Endothelial cell of umbilical vein (primary cell): ENCODE results near the gene SCYL1. TPM values are rescaled to one million over a fixed set of nuclear protein-coding genes. Genes with fewer than 3 reads are reported as not detected.

Source experiments
- BruUV-seq: library from RNA; stranded (reverse); fragments of 400-500 nt; replicated peaks from 2 replicates; lab custom pipeline; 2021; lab: Mats Ljungman, UMichigan
- CTCF ChIA-PET: fragments of 300-600, 350-600 bp; sonication (Branson Sonifier 250); formaldehyde crosslinking; loops from one replicate; lab custom pipeline; 2021; ENCODE audit warnings: antibody characterized with exemption, inconsistent platforms; lab: Charles Lee
- POLR2A ChIA-PET: fragments of 300-600, 350-600 bp; sonication (Branson Sonifier 250); formaldehyde crosslinking; loops from one replicate; lab custom pipeline; 2021; ENCODE audit warnings: antibody characterized with exemption, inconsistent platforms; lab: Charles Lee
- DNase-seq: peaks from one replicate; pipeline ENCODE4 v3.0.0-alpha.2; 2011; ENCODE audit warnings: low read depth, low spot score
- FAIRE-seq: peaks from 2 replicates; lab custom pipeline; 2011; peaks lifted over from hg19 to GRCh38; lab: Jason Lieb, UNC
- H2AFZ ChIP-seq: 2 replicates; pipeline ENCODE4 v1.6.0; 2012; ENCODE audit warnings: low read depth, low read length, control low read depth, inconsistent platforms
- H3K27ac ChIP-seq: 2 replicates; pipeline ENCODE4 v1.5.1; 2011; ENCODE audit warnings: low read depth, mild to moderate bottlenecking, control low read depth, low read length, moderate library complexity; ENCODE audit not compliant: insufficient read depth
- H3K27me3 ChIP-seq, 2 experiments: 2 replicates each; pipeline versions ENCODE4 v1.6.0 to v1.6.1; 2011; ENCODE audit warnings: low read length in 2 of 2, mixed read lengths in 1 of 2; ENCODE audit not compliant: control insufficient read depth in 2 of 2, insufficient read depth in 2 of 2
- H3K36me3 ChIP-seq, 2 experiments: 2 replicates in 1 of 2; 3 replicates in 1 of 2; pipeline ENCODE4 v1.5.1; 2011; ENCODE audit warnings: low read length in 2 of 2, mild to moderate bottlenecking in 1 of 2, moderate library complexity in 1 of 2; ENCODE audit not compliant: control insufficient read depth in 2 of 2, insufficient read depth in 2 of 2; ENCODE audit errors: extremely low read depth in 1 of 2
- H3K4me1 ChIP-seq: 3 replicates; pipeline ENCODE4 v1.5.1; 2011; ENCODE audit warnings: mild to moderate bottlenecking, low read length; ENCODE audit not compliant: control insufficient read depth, insufficient read depth; ENCODE audit errors: extremely low read depth
- H3K4me2 ChIP-seq: 2 replicates; pipeline ENCODE4 v1.6.1; 2011; ENCODE audit warnings: low read length, control low read depth, mixed read lengths; ENCODE audit not compliant: insufficient read depth
- H3K4me3 ChIP-seq, 3 experiments: fragments of 200-600 bp in 1 of 3; sonication (generic), shearing (Covaris generic) in 1 of 3; replicated peaks in 1 of 3; 2 replicates each; pipeline ENCODE4 v1.5.1; 2011 to 2016; ENCODE audit warnings: control low read depth in 3 of 3, low read length in 3 of 3, mild to moderate bottlenecking in 2 of 3, inconsistent platforms in 1 of 3, low read depth in 1 of 3, moderate library complexity in 1 of 3; ENCODE audit not compliant: insufficient read depth in 1 of 3
- H3K79me2 ChIP-seq: 2 replicates; pipeline ENCODE4 v1.6.0; 2012; ENCODE audit warnings: low read length, inconsistent platforms; ENCODE audit not compliant: control insufficient read depth, insufficient read depth
- H3K9ac ChIP-seq: replicated peaks from 2 replicates; pipeline ENCODE3; 2011; ENCODE audit warnings: low read length, control low read depth; ENCODE audit not compliant: insufficient read depth; ENCODE audit errors: extremely low read depth
- H3K9me1 ChIP-seq: replicated peaks from 3 replicates; pipeline ENCODE4 v1.6.0; 2011; ENCODE audit warnings: mild to moderate bottlenecking, low read length; ENCODE audit not compliant: control insufficient read depth, insufficient read depth; ENCODE audit errors: extremely low read depth
- H3K9me3 ChIP-seq: replicated peaks from 2 replicates; pipeline ENCODE4 v1.5.1; 2012; ENCODE audit warnings: low read length, inconsistent platforms; ENCODE audit not compliant: control insufficient read depth, insufficient read depth
- H4K20me1 ChIP-seq: replicated peaks from 2 replicates; pipeline ENCODE3; 2011; ENCODE audit warnings: mild to moderate bottlenecking, low read length; ENCODE audit not compliant: control insufficient read depth, insufficient read depth; ENCODE audit errors: extremely low read depth
- CTCF ChIP-seq, 2 donors: IDR thresholded peaks; 1 replicate in 1 of 2; 2 replicates in 1 of 2; pipeline ENCODE4 v1.5.1; 2011; ENCODE audit warnings: low read length in 2 of 2, mild to moderate bottlenecking in 2 of 2, moderate library complexity in 2 of 2, control low read depth in 1 of 2, inconsistent platforms in 1 of 2, low read depth in 1 of 2; ENCODE audit not compliant: insufficient read depth in 1 of 2; ENCODE audit errors: extremely low read depth in 1 of 2
- EZH2 ChIP-seq: IDR thresholded peaks from 2 replicates; pipeline ENCODE4 v1.6.1; 2012; ENCODE audit warnings: borderline replicate concordance, low read depth, mild to moderate bottlenecking, moderate library complexity, low read length, inconsistent platforms; ENCODE audit not compliant: severe bottlenecking
- FOS ChIP-seq: IDR thresholded peaks from 2 replicates; pipeline ENCODE4 v1.6.1; 2011; ENCODE audit warnings: mild to moderate bottlenecking, low read length, moderate library complexity, borderline replicate concordance; ENCODE audit not compliant: insufficient read depth
- GATA2 ChIP-seq: IDR thresholded peaks from 2 replicates; pipeline ENCODE4 v1.7.0; 2011; ENCODE audit warnings: low read depth, mild to moderate bottlenecking, moderate library complexity, mixed read lengths, low read length; ENCODE audit not compliant: insufficient read length, insufficient read depth
- JUN ChIP-seq: IDR thresholded peaks from 2 replicates; pipeline ENCODE4 v1.6.1; 2011; ENCODE audit warnings: borderline replicate concordance, low read depth; ENCODE audit not compliant: insufficient read length, insufficient read depth
- MAX ChIP-seq: IDR thresholded peaks from 2 replicates; pipeline ENCODE4 v1.6.1; 2011; ENCODE audit not compliant: insufficient read depth, insufficient read length
- MYC ChIP-seq: IDR thresholded peaks from one replicate; pipeline ENCODE4 v1.6.1; 2011; ENCODE audit warnings: mild to moderate bottlenecking, low read depth, low read length
- POLR2A ChIP-seq: IDR thresholded peaks from 2 replicates; pipeline ENCODE4 v1.6.1; 2012; ENCODE audit warnings: low read depth, mild to moderate bottlenecking, control low read depth, low read length
- POLR2AphosphoS5 ChIP-seq: IDR thresholded peaks from 2 replicates; pipeline ENCODE4 v1.6.1; 2012; ENCODE audit warnings: low read depth, mild to moderate bottlenecking, control low read depth, low read length, moderate library complexity; ENCODE audit not compliant: insufficient read depth
- dilution Hi-C: fragments of 300-500 bp; cut with MboI; formaldehyde crosslinking; loops from one replicate; pipeline ENCODE4 v1.15.0; 2019; ENCODE audit warnings: low sequenced_read_pairs; ENCODE audit not compliant: extremely low pct_ligation_motif_present
- intact Hi-C: fragments of 100-400 bp; cut with micrococcal nuclease; formaldehyde crosslinking; loops from one replicate; pipeline ENCODE4 v1.10.0; 2022
- polyA plus RNA-seq, 4 experiments: library from polyadenylated mRNA; depleted of rRNA in 3 of 4; stranded (reverse) in 3 of 4; unstranded in 1 of 4; fragments of >200 nt; gene quantifications; 2 replicates each; pipeline versions ENCODE4 v1.2.1 to v1.2.3, GENCODE V29; 2011 to 2012; ENCODE audit warnings: missing spikeins in 1 of 4
- total RNA-seq: library from RNA; stranded (reverse); gene quantifications from 2 replicates; pipeline ENCODE4 v1.2.3, GENCODE V29; 2021

SCYL1 gene
- total and polyA plus RNA-seq, 2 donors (not counting 3 experiments of a cell fraction or from before 2014, with no cell fraction given), result 88.2 to 126 TPM

- POLR2A ChIA-PET, result interaction anchor here (0.6 to 1.1 kb wide), 2 partner anchors 50 to 155 kb away, joined by 3 to 4 read pairs; no protein-coding TSS in a partner anchor
- Histone ChIP-seq H3K27me3 (no peaks in the 10 kb centered on the region), H3K4me2 (no peak overlapping the region), H2AFZ (no peak overlapping the region), H3K9me3 (no peaks in the 10 kb centered on the region), H3K4me3 (no peak overlapping the region), H3K36me3 (peaks cover 3 to 29% of the 10 kb centered on the region in 2 experiments), H3K79me2 (no peaks in the 10 kb centered on the region), H4K20me1 (no peaks in the 10 kb centered on the region), H3K9me1 (no peaks in the 10 kb centered on the region), H3K27ac (no peak overlapping the region), H3K9ac (no peak overlapping the region), H3K4me1 (peaks cover 6% of the 10 kb centered on the region)
- intact Hi-C loops (no loop called here), dilution Hi-C loops (no loop called here)
- FAIRE-seq (no peak), DNase-seq (no peak)
- TSS peak; percentile 66 for BruUV-seq
- TF ChIP-seq CTCF (IDR thresholded peaks at IDR 0.05; ENCODE audit: extremely low read depth in 1 of 2, insufficient read depth in 1 of 2, low read depth in 1 of 2, low read length in 2 of 2) (no peak), EZH2 (no peak), MAX (no peak), POLR2A (no peak), GATA2 (no peak), JUN (no peak), POLR2AphosphoS5 (no peak), FOS (no peak), MYC (no peak)
- CTCF ChIA-PET, result interaction anchor here (1.0 to 6.1 kb wide), 4 partner anchors 22 to 52 kb away, joined by 5 to 206 read pairs (median 30); partner anchors contain the start of genes FAM89B, KCNK7 and ZNRD2
These were observed 13.5 kb downstream of the SCYL1 start for GRCh38 chr11:65538232-65538914.
